RWPE2 (cell line): ENCODE results near the gene HASPIN.

Experiments used
- ATAC-seq: fragments of 200-7000 bp; cut with Tn5 transposase; 3 replicates; pipeline ENCODE4 v1.9.1; 2021; ENCODE audit warnings: low read depth
- DNase-seq: peaks from one replicate; pipeline ENCODE4 v3.0.0-alpha.2; 2020; ENCODE audit warnings: low spot score
- H3K27ac ChIP-seq: fragments of 450-650 bp; 2 replicates; pipeline ENCODE4 v1.5.1; 2017; ENCODE audit warnings: mild to moderate bottlenecking; ENCODE audit not compliant: poor library complexity, severe bottlenecking
- H3K27me3 ChIP-seq: fragments of 250-450 bp; sonication (Bioruptor Pico); 2 replicates; pipeline ENCODE4 v1.5.1; 2021; ENCODE audit warnings: mild to moderate bottlenecking, moderate library complexity; ENCODE audit not compliant: insufficient read depth, poor library complexity, severe bottlenecking
- H3K36me3 ChIP-seq: fragments of 250-450 bp; sonication (Bioruptor Pico); 2 replicates; pipeline ENCODE4 v1.5.1; 2020; ENCODE audit warnings: low read depth, mild to moderate bottlenecking, moderate library complexity
- H3K4me1 ChIP-seq: fragments of 250-450 bp; sonication (Bioruptor Pico); 2 replicates; pipeline ENCODE4 v1.5.1; 2021; ENCODE audit warnings: mild to moderate bottlenecking, moderate library complexity; ENCODE audit not compliant: insufficient read depth, poor library complexity, severe bottlenecking
- H3K4me3 ChIP-seq: fragments of 250-450 bp; sonication (Bioruptor Pico); 2 replicates; pipeline ENCODE4 v1.5.1; 2021; ENCODE audit warnings: mild to moderate bottlenecking, moderate library complexity; ENCODE audit not compliant: severe bottlenecking
- H3K9me3 ChIP-seq: fragments of 250-450 bp; sonication (Bioruptor Pico); 2 replicates; pipeline ENCODE4 v1.5.1; 2021; ENCODE audit warnings: mild to moderate bottlenecking, moderate library complexity; ENCODE audit not compliant: severe bottlenecking
- CTCF ChIP-seq: fragments of 450-650 bp; IDR thresholded peaks from one replicate; pipeline ENCODE4 v1.5.1; 2017; ENCODE audit warnings: mild to moderate bottlenecking, moderate library complexity; ENCODE audit not compliant: poor library complexity, severe bottlenecking

HASPIN gene

GRCh38 chr17:3773511-3773910, 49.8 kb downstream of the HASPIN start:
- no peak for TF ChIP-seq CTCF
- H3K4me3 ChIP-seq: no peak overlapping the region
- H3K9me3 ChIP-seq: no peaks in the 10 kb centered on the region
- no peaks in the 10 kb centered on the region for H3K36me3 ChIP-seq
- no peaks in the 10 kb centered on the region for H3K27me3 ChIP-seq
- ATAC-seq: peak; percentile 81
- no peak for DNase-seq
- H3K27ac ChIP-seq: no peak overlapping the region
- H3K4me1 ChIP-seq: peaks cover 3% of the 10 kb centered on the region

- Histone ChIP-seq H3K36me3 (no peaks in the 10 kb centered on the region), H3K9me3 (no peaks in the 10 kb centered on the region), H3K27ac (no peak overlapping the region), H3K4me1 (peaks cover 3% of the 10 kb centered on the region), H3K27me3 (no peaks in the 10 kb centered on the region), H3K4me3 (no peak overlapping the region)
- DNase-seq (no peak), ATAC-seq (no peak)
- TF ChIP-seq CTCF: no peak
Measured at GRCh38 chr17:3773966-3774365, 50.3 kb downstream of the HASPIN start.
